PFSK-1 (cell line): ENCODE results near the gene FNIP2.

Experiments used
- FOXP2 ChIP-seq: optimal IDR thresholded peaks from 2 replicates; pipeline ENCODE3; 2011; ENCODE audit warnings: borderline replicate concordance, control low read depth, inconsistent platforms; ENCODE audit not compliant: insufficient read depth; ENCODE audit errors: extremely low read length, extremely low read depth
- POLR2AphosphoS5 ChIP-seq: IDR thresholded peaks from 2 replicates; pipeline ENCODE4 v1.6.1; 2012; ENCODE audit warnings: low read depth, mild to moderate bottlenecking, control low read depth, low read length, moderate library complexity

GRCh38 chr4:158891256-158891655 is 122.4 kb downstream of the FNIP2 start:
- TF ChIP-seq FOXP2, result no peak
- TF ChIP-seq POLR2AphosphoS5, result no peak
